A549 (cell line): Measurements from ENCODE around the gene ABHD17A. TPM values are rescaled to one million over a fixed set of nuclear protein-coding genes. Genes with fewer than 3 reads are reported as not detected.

ENCODE experiments used
- ATAC-seq, 2 experiments: fragments of 200-7000 bp in 1 of 2; fragments of >200 bp in 1 of 2; cut with Nextera tagmentation in 1 of 2; cut with Tn5 transposase in 1 of 2; 3 replicates each; pipeline versions ENCODE4 v1.8.0 to v1.9.1; 2018 to 2020; ENCODE audit warnings: mild to moderate bottlenecking in 1 of 2, moderate library complexity in 1 of 2
- CTCF ChIA-PET: fragments of 300-600 bp; sonication (Branson Sonifier 250); formaldehyde crosslinking; extraction: SDS; loops from one replicate; lab custom pipeline; 2021; ENCODE audit warnings: antibody characterized with exemption, inconsistent platforms; lab: Yijun Ruan, JAX
- POLR2A ChIA-PET: fragments of 350-600 bp; formaldehyde crosslinking; extraction: SDS; loops from one replicate; lab custom pipeline; 2021; ENCODE audit warnings: antibody characterized with exemption, inconsistent platforms; lab: Yijun Ruan, JAX
- DNase-seq, 2 experiments: peaks; one replicate each; pipeline versions ENCODE4 v3.0.0 to v3.0.0-alpha.2; 2011 to 2016; ENCODE audit warnings: low read depth in 1 of 2, low spot score in 1 of 2
- FAIRE-seq: peaks from 2 replicates; lab custom pipeline; 2011; peaks lifted over from hg19 to GRCh38; lab: Jason Lieb, UNC
- H3K27ac ChIP-seq, 2 experiments: fragments of >200 bp; sonication (Bioruptor Twin); formaldehyde crosslinking; 3 replicates each; pipeline ENCODE4 v1.5.1; 2016 to 2017
- H3K4me1 ChIP-seq: fragments of >200 bp; sonication (Bioruptor Twin); formaldehyde crosslinking; 3 replicates; pipeline ENCODE4 v1.6.1; 2016
- H3K4me2 ChIP-seq: fragments of >200 bp; sonication (Bioruptor Twin); formaldehyde crosslinking; 3 replicates; pipeline ENCODE4 v1.6.1; 2016
- H3K4me3 ChIP-seq: fragments of >200 bp; sonication (Bioruptor Twin); formaldehyde crosslinking; 3 replicates; pipeline ENCODE4 v1.5.1; 2016
- H3K9me3 ChIP-seq: fragments of >200 bp; sonication (Bioruptor Twin); formaldehyde crosslinking; 3 replicates; pipeline ENCODE4 v1.6.1; 2016
- CBX8 ChIP-seq: fragments of 200-600 bp; sonication (generic); IDR thresholded peaks from 2 replicates; pipeline ENCODE4 v1.6.1; 2016
- CHD2 ChIP-seq: fragments of 150-350 bp; IDR thresholded peaks from 2 replicates; pipeline ENCODE4 v1.6.1; 2014; ENCODE audit warnings: low read length; ENCODE audit not compliant: partially characterized antibody
- ESRRA ChIP-seq: fragments of 150-350 bp; IDR thresholded peaks from 2 replicates; pipeline ENCODE4 v1.6.1; 2014; ENCODE audit warnings: mild to moderate bottlenecking, low read length, borderline replicate concordance
- FOSL2 ChIP-seq, 2 experiments: fragments of 450-650 bp in 1 of 2; fragments of >200 bp in 1 of 2; sonication (Bioruptor Twin) in 1 of 2; formaldehyde crosslinking; IDR thresholded peaks; 2 replicates each; pipeline versions ENCODE4 v1.5.0 to v1.6.1; 2016 to 2020; ENCODE audit warnings: mild to moderate bottlenecking in 1 of 2, moderate library complexity in 1 of 2
- HDAC2 ChIP-seq: fragments of 200-600 bp; sonication (generic); IDR thresholded peaks from 2 replicates; pipeline ENCODE4 v1.6.1; 2016
- HES2 ChIP-seq: fragments of >200 bp; sonication (Bioruptor Twin); formaldehyde crosslinking; IDR thresholded peaks from 2 replicates; pipeline ENCODE4 v1.6.1; 2016
- HEYL ChIP-seq: fragments of 250-450 bp; sonication (Bioruptor Pico); IDR thresholded peaks from 2 replicates; pipeline ENCODE4 v1.8.0; 2021; ENCODE audit warnings: mild to moderate bottlenecking, moderate library complexity
- HOXA7 ChIP-seq: fragments of 250-450 bp; sonication (Bioruptor Pico); IDR thresholded peaks from 2 replicates; pipeline ENCODE4 v1.5.0; 2020; ENCODE audit warnings: mild to moderate bottlenecking, moderate library complexity
- HOXB5 ChIP-seq: fragments of 250-450 bp; sonication (Bioruptor Pico); IDR thresholded peaks from 2 replicates; pipeline ENCODE4 v1.5.0; 2020; ENCODE audit warnings: mild to moderate bottlenecking, moderate library complexity
- JUN ChIP-seq, 2 experiments: fragments of >200 bp; sonication (Bioruptor Twin); formaldehyde crosslinking; IDR thresholded peaks; 2 replicates in 1 of 2; 3 replicates in 1 of 2; pipeline ENCODE4 v1.6.1; 2016 to 2017
- KDM1A ChIP-seq: fragments of 200-600 bp; sonication (generic); IDR thresholded peaks from 2 replicates; pipeline ENCODE4 v1.6.1; 2016; ENCODE audit warnings: low read depth, mild to moderate bottlenecking
- MAFK ChIP-seq: fragments of 450-650 bp; IDR thresholded peaks from 2 replicates; pipeline ENCODE4 v1.6.1; 2014; ENCODE audit not compliant: partially characterized antibody
- MAX ChIP-seq: IDR thresholded peaks from 2 replicates; pipeline ENCODE4 v1.6.1; 2012
- MAZ ChIP-seq: fragments of 150-350 bp; IDR thresholded peaks from 2 replicates; pipeline ENCODE4 v1.6.1; 2014; ENCODE audit warnings: antibody characterized with exemption, low read depth, low read length, borderline replicate concordance
- MYC ChIP-seq: IDR thresholded peaks from 2 replicates; pipeline ENCODE4 v1.6.1; 2012; ENCODE audit warnings: mild to moderate bottlenecking, inconsistent platforms, low read length, improper control_type of control experiment, borderline replicate concordance
- NFE2L2 ChIP-seq: fragments of 150-350 bp; conservative IDR thresholded peaks from 2 replicates; pipeline ENCODE4 v1.6.1; 2014; ENCODE audit warnings: low read length
- NPAS2 ChIP-seq: fragments of 250-450 bp; sonication (Bioruptor Pico); IDR thresholded peaks from 2 replicates; pipeline ENCODE4 v1.8.0; 2022; ENCODE audit warnings: mild to moderate bottlenecking, moderate library complexity, borderline replicate concordance
- PBX3 ChIP-seq: IDR thresholded peaks from 2 replicates; pipeline ENCODE4 v1.6.1; 2012
- PHF8 ChIP-seq: fragments of 200-600 bp; sonication (generic); IDR thresholded peaks from 2 replicates; pipeline ENCODE4 v1.6.1; 2016; ENCODE audit warnings: low read depth, mild to moderate bottlenecking, antibody characterized with exemption, moderate library complexity, borderline replicate concordance
- RAD21 ChIP-seq, 2 experiments: fragments of >200 bp in 1 of 2; sonication (Bioruptor Twin) in 1 of 2; formaldehyde crosslinking in 1 of 2; IDR thresholded peaks in 1 of 2; conservative IDR thresholded peaks in 1 of 2; 2 replicates in 1 of 2; 3 replicates in 1 of 2; pipeline ENCODE4 v1.6.1; 2012 to 2018; ENCODE audit warnings: inconsistent platforms in 1 of 2
- RARB ChIP-seq: fragments of 250-450 bp; sonication (Bioruptor Pico); IDR thresholded peaks from 2 replicates; pipeline ENCODE4 v1.8.0; 2021; ENCODE audit warnings: mild to moderate bottlenecking, moderate library complexity
- SMC3 ChIP-seq: fragments of >200 bp; sonication (Bioruptor Twin); formaldehyde crosslinking; IDR thresholded peaks from 3 replicates; pipeline ENCODE4 v1.6.1; 2018; ENCODE audit warnings: inconsistent platforms
- USF2 ChIP-seq: fragments of 450-650 bp; IDR thresholded peaks from 2 replicates; pipeline ENCODE4 v1.6.1; 2014; ENCODE audit warnings: antibody characterized with exemption
- WGBS: methylation state at CpG from one replicate; pipeline ENCODE4 v1.1.6; 2017; ENCODE audit errors: missing lambda C conversion rate; 5-methylcytosine and 5-hydroxymethylcytosine counted together
- polyA plus RNA-seq, 4 experiments: library from polyadenylated mRNA; depleted of rRNA in 3 of 4; stranded (reverse); fragments of >200 nt; fragmentation: RNase III in 1 of 4; extraction: RNeasy Plus Mini Kit Qiagen cat#74134 plus additional on column Dnase treatment in 1 of 4; gene quantifications; 2 replicates in 3 of 4; 3 replicates in 1 of 4; pipeline ENCODE4 v1.2.3, GENCODE V29; 2011 to 2017
- TF ChIP-seq, protein P1 (sequence below): fragments of 250-450 bp; sonication (Bioruptor Pico); IDR thresholded peaks from 2 replicates; pipeline ENCODE4 v1.5.0; 2021; ENCODE audit warnings: mild to moderate bottlenecking, moderate library complexity, borderline replicate concordance
- TF ChIP-seq, protein P2 (sequence below): fragments of 150-350 bp; IDR thresholded peaks from 2 replicates; pipeline ENCODE4 v1.6.1; 2014; ENCODE audit warnings: low read depth, mild to moderate bottlenecking, low read length
- TF ChIP-seq, protein P3 (sequence below): fragments of >200 bp; sonication (Bioruptor Twin); formaldehyde crosslinking; IDR thresholded peaks from 3 replicates; pipeline ENCODE4 v1.6.1; 2016
- TF ChIP-seq, protein P4 (sequence below): fragments of 200-600 bp; sonication (generic); IDR thresholded peaks from 2 replicates; pipeline ENCODE4 v1.6.1; 2016; ENCODE audit warnings: antibody characterized with exemption, mild to moderate bottlenecking, moderate library complexity

ABHD17A gene
- polyA plus RNA-seq, 2 of the 4 experiments (the other 2 are of a cell fraction): 12.8 to 23.1 TPM

DNA sequence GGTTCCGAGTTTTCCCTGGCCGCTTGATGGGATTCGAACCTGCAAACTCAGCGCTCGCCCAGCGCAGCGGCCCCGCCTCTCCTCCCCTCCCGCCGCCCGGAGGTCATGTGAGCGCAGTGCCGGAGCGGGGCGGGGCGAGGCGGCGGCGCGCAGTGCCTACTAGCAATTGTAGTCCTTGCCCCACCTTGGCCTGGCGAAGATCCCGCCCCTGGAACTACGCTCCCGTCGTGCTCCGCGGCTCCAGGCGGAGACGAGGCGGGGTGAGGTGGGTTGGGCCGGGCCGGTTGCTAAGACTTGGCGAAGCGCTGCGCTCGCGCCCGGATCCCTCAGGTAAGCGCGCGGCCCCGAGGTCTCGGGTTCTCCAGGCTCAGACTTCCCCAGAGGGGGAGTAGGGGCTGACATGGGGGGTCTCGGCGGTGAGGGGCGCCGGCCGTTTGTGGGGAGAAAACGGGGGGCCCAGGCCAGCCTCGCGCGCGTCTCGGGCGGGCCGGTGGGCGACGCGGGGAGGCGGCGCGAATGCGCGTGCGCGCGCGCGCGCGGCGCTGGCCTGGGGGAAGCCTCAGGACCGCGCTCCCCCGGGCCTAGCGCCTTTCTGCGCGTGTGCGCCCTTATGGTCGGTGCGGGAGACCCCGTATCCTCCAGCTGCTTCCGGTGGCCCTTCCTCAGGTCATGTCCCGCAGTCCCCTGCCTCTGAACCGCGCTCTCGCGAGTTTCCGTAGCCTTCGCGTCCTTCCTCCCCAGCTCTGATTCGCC lies 20.0 kb upstream of the ABHD17A start, which contains the start of the genes ADAT3 and SCAMP4:
Gene ADAT3 (plus strand): TSS at position 290 of the 753 bp plus-strand sequence. CDS start 6,649 bp downstream, outside the sequence.
Gene SCAMP4 (plus strand): TSS at position 290 of the 753 bp plus-strand sequence. CDS start 9,621 bp downstream, outside the sequence.
- Histone ChIP-seq H3K4me2 (peak within 1 kb of the TSS; percentile 96), H3K4me1 (peaks cover 15% of the 10 kb centered on the region; the same call in 1 of the 3 replicates), H3K27ac (peak within 1 kb of the TSS; percentile 95 to 98), H3K9me3 (no peaks in the 10 kb centered on the region), H3K4me3 (peak within 1 kb of the TSS; percentile 65)
- CTCF ChIA-PET: interaction anchor here (1.0 kb wide), 1 partner anchor 8 kb away, joined by 3 read pairs; no protein-coding TSS in a partner anchor
- POLR2A ChIA-PET: interaction anchor here (1.0 kb wide), 1 partner anchor 8 kb away, joined by 3 read pairs; no protein-coding TSS in a partner anchor
- DNase-seq: peak; percentile 84 to 99
- ATAC-seq: peak; percentile 97
- 2% methylated on average over 19 of the region's 92 CpGs for WGBS
- no peak for FAIRE-seq
- TF ChIP-seq KDM1A (no peak), JUN (IDR thresholded peaks at IDR 0.05) (peak; percentile 46 to 79; a peak in 4 of 5 replicates), MAFK (peak; percentile 42), CHD2 (peak; percentile 91), PBX3 (peak; percentile 85), USF2 (peak; percentile 86), RARB (CRISPR knock-in tag) (no peak), PHF8 (peak; percentile 71; the same call in 1 of the 2 replicates), HOXB5 (CRISPR knock-in tag) (0 out of 2 replicates have a peak, but pooled peaks have one; percentile 49), NFE2L2 (no peak), HDAC2 (no peak), ESRRA (no peak), MAZ (peak; percentile 90; the same call in 1 of the 2 replicates), NPAS2 (CRISPR knock-in tag) (no peak), MYC (no peak), RAD21 (conservative IDR thresholded peaks at IDR 0.05 in 1 of 2, IDR thresholded peaks at IDR 0.05 in 1 of 2) (no peak), SMC3 (no peak), MAX (peak; percentile 56; the same call in 1 of the 2 replicates), HOXA7 (CRISPR knock-in tag) (no peak), FOSL2 (IDR thresholded peaks at IDR 0.05) (no peak), FOSL2 (CRISPR knock-in tag; IDR thresholded peaks at IDR 0.05) (no peak), CBX8 (no peak), HES2 (no peak), HEYL (CRISPR knock-in tag) (no peak)
- TF ChIP-seq, protein P1, sequence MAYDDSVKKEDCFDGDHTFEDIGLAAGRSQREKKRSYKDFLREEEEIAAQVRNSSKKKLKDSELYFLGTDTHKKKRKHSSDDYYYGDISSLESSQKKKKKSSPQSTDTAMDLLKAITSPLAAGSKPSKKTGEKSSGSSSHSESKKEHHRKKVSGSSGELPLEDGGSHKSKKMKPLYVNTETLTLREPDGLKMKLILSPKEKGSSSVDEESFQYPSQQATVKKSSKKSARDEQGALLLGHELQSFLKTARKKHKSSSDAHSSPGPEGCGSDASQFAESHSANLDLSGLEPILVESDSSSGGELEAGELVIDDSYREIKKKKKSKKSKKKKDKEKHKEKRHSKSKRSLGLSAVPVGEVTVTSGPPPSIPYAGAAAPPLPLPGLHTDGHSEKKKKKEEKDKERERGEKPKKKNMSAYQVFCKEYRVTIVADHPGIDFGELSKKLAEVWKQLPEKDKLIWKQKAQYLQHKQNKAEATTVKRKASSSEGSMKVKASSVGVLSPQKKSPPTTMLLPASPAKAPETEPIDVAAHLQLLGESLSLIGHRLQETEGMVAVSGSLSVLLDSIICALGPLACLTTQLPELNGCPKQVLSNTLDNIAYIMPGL (CRISPR knock-in tag): no peak
- TF ChIP-seq, protein P2, sequence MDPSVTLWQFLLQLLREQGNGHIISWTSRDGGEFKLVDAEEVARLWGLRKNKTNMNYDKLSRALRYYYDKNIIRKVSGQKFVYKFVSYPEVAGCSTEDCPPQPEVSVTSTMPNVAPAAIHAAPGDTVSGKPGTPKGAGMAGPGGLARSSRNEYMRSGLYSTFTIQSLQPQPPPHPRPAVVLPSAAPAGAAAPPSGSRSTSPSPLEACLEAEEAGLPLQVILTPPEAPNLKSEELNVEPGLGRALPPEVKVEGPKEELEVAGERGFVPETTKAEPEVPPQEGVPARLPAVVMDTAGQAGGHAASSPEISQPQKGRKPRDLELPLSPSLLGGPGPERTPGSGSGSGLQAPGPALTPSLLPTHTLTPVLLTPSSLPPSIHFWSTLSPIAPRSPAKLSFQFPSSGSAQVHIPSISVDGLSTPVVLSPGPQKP: no peak
- TF ChIP-seq, protein P3, sequence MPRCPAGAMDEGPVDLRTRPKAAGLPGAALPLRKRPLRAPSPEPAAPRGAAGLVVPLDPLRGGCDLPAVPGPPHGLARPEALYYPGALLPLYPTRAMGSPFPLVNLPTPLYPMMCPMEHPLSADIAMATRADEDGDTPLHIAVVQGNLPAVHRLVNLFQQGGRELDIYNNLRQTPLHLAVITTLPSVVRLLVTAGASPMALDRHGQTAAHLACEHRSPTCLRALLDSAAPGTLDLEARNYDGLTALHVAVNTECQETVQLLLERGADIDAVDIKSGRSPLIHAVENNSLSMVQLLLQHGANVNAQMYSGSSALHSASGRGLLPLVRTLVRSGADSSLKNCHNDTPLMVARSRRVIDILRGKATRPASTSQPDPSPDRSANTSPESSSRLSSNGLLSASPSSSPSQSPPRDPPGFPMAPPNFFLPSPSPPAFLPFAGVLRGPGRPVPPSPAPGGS: no peak
- TF ChIP-seq, protein P4, sequence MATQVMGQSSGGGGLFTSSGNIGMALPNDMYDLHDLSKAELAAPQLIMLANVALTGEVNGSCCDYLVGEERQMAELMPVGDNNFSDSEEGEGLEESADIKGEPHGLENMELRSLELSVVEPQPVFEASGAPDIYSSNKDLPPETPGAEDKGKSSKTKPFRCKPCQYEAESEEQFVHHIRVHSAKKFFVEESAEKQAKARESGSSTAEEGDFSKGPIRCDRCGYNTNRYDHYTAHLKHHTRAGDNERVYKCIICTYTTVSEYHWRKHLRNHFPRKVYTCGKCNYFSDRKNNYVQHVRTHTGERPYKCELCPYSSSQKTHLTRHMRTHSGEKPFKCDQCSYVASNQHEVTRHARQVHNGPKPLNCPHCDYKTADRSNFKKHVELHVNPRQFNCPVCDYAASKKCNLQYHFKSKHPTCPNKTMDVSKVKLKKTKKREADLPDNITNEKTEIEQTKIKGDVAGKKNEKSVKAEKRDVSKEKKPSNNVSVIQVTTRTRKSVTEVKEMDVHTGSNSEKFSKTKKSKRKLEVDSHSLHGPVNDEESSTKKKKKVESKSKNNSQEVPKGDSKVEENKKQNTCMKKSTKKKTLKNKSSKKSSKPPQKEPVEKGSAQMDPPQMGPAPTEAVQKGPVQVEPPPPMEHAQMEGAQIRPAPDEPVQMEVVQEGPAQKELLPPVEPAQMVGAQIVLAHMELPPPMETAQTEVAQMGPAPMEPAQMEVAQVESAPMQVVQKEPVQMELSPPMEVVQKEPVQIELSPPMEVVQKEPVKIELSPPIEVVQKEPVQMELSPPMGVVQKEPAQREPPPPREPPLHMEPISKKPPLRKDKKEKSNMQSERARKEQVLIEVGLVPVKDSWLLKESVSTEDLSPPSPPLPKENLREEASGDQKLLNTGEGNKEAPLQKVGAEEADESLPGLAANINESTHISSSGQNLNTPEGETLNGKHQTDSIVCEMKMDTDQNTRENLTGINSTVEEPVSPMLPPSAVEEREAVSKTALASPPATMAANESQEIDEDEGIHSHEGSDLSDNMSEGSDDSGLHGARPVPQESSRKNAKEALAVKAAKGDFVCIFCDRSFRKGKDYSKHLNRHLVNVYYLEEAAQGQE: peak; percentile 83
